RWPE1 (cell line): ENCODE data around the gene PLCB4.

Source experiments
- CTCF ChIA-PET: fragments of 350-600 bp; sonication (Branson Sonifier 250); formaldehyde crosslinking; extraction: SDS; loops from one replicate; lab custom pipeline; 2021; lab: Yijun Ruan, JAX
- POLR2A ChIA-PET: fragments of 400-600 bp; formaldehyde crosslinking; extraction: SDS; loops from one replicate; lab custom pipeline; 2020; ENCODE audit warnings: antibody characterized with exemption; ENCODE audit not compliant: low non-redundant PET; lab: Yijun Ruan, JAX
- DNase-seq: peaks from one replicate; pipeline ENCODE4 v3.0.0; 2012; ENCODE audit warnings: low spot score
- H3K27ac ChIP-seq: fragments of 450-650 bp; 2 replicates; pipeline ENCODE4 v1.5.1; 2017
- CTCF ChIP-seq: fragments of 450-650 bp; conservative IDR thresholded peaks from 2 replicates; pipeline ENCODE4 v1.5.1; 2017; ENCODE audit warnings: low read depth, mild to moderate bottlenecking

PLCB4 gene

DNA sequence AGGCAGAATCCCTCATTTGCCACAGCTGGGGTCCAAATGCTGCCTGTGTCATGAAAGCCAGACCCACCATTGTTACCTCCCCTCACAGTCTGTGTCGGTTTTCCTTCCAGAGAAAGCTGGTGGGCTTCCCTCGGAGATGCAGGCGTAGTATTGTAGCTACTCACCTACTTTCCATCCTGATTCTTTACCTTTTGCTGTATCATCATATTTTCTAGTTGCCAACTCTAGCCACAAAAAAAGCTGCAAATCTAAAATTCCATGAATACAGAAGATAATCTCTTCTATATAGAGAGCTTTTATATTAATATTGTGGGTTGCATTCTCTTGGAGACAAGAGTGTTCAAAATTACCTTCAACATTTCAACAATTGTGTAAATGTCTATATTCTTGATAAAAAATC is 347.5 kb downstream of the PLCB4 start:
- POLR2A ChIA-PET, result no interaction called here
- TF ChIP-seq CTCF, result no peak
- no peak overlapping the region for H3K27ac ChIP-seq
- CTCF ChIA-PET, result no interaction called here
- DNase-seq, result no peak

DNA sequence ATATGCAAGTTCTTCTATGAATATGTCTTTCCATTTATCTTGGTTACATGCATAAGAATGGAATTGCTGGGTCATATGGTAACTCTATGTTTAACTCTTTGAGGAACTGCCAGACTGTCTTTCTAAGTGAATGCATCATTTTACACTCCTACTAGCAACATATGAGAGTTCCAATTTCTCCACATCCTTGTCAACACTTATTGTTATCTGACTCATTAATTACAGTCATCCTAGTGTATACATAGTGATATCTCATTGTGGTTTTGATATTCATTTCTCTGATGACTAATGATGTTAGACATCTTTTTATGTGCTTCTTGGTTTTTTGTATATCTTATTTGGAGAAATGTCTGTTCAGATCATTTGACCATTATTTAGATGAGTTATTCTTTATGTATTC is 348.8 kb downstream of the PLCB4 start:
- TF ChIP-seq CTCF, result no peak
- ChIA-PET POLR2A (no interaction called here), CTCF (no interaction called here)
- no peak for DNase-seq
- no peak overlapping the region for H3K27ac ChIP-seq

DNA sequence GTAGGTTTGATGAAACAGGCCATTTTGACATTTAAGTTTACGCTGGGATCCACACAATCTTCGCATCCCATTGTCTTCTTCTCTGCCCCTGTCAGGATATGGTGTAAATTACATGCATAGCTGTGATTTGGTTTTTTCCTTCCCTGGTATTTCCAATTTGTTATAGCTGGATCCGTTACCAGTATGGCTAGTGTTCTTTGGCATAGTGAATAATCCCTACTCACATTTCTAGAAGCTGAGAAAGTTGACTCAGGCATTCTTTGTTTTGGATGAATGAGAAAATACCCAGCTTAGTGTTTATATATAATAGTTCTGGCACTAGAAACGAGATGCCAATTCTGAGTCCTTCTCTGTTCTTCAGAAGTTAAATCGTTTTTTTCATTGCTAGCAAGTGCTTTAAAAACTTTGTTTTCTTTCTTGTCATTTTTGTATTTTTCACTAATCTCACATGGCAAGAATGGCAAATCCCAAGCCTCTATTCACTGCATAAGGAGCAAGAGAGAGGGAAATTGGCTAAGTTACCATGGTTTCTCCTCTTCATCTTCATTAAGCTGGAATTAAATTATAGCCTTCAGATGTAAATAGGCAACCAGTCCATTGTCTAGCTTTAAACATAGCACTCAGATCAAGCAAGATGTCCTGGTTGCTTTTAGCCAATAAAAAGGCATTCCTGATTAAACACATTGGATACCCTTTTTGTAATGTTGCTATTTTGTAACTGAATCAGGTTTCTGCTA is 353.6 kb downstream of the PLCB4 start:
- DNase-seq, result no peak
- CTCF ChIA-PET, result no interaction called here
- no peak overlapping the region for H3K27ac ChIP-seq
- no peak for TF ChIP-seq CTCF
- POLR2A ChIA-PET, result no interaction called here

- no peak for DNase-seq
- ChIA-PET POLR2A (no interaction called here), CTCF (no interaction called here)
- no peak overlapping the region for H3K27ac ChIP-seq
- no peak for TF ChIP-seq CTCF
These were observed 355.7 kb downstream of the PLCB4 start for GRCh38 chr20:9424551-9424950.

DNA sequence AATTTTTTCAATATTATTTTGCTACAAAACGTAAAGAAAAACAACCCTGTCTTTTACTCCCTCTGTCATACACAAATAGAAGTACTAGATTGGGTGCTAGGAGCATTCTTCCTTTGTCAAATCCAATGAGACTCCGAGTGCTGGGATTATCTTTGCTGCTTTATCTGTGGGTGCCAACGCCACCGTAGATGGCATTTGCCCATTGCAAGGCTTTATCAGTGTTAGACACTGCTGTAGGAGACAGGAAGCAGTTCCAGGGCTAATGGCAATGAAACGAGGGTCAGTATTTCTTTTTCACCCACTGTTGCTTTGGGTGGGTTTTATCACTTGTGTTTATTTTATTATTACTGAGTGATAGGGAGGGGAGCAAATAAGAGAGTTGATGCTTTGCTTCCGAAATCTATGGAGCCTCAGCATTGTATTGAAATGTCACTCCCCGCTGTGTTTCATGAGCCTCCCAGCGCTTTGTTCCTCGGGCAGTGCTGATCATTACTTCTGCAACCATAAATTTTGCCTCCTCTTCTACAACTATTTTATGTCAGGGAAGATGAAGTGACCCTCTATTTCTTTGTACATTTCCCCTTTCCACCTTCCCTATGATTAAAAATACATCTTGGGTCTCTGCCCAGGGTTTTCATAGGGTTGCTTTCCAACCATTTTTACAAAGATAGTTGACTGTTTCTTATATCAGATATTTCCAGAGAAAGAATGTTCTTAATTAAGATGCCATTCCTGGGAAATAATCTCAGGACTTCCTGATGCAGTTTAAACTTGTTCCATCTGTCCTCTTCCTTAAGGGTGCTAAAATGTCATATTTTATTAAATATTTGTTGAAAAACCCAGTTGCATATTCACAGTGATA is 358.8 kb downstream of the PLCB4 start:
- DNase-seq, result no peak
- ChIA-PET POLR2A (no interaction called here), CTCF (no interaction called here)
- no peak overlapping the region for H3K27ac ChIP-seq
- no peak for TF ChIP-seq CTCF

DNA sequence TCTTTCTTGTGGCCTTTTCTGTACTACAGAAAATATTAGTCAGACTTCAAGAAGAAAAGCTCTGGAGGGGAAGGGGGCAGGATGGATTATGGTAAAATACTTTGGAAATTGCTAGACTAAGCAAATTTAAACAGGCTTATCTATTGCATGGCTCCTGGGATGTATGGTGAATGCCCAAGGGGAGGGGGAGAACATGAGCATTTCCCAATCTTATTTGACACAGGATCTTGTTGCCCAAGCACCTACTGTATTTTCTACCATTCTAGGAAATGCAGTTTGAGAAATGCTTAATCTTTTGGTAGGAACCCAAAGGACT is 359.4 kb downstream of the PLCB4 start:
- POLR2A ChIA-PET, result no interaction called here
- TF ChIP-seq CTCF, result no peak
- DNase-seq, result no peak
- CTCF ChIA-PET, result no interaction called here
- no peak overlapping the region for H3K27ac ChIP-seq
